ENCODE measurements around the gene VSIG10L2.

Gene VSIG10L2

GRCh38 chr11:125949271-125950177, 3.7 kb downstream of the VSIG10L2 start:
- H3K4me3 ChIP-seq (ENCODE audit: low read depth, low read length): no peak overlapping the region
- H3K4me1 ChIP-seq (ENCODE audit: control insufficient read depth, insufficient read depth, low read length): no peaks in the 10 kb centered on the region

GRCh38 chr11:125950178-125950490, 4.3 kb downstream of the VSIG10L2 start:
- Histone ChIP-seq H3K36me3 (ENCODE audit: control insufficient read depth, insufficient read depth, low read length) (no peaks in the 10 kb centered on the region), H3K27ac (ENCODE audit: low read depth, low read length) (no peak overlapping the region), H3K4me3 (ENCODE audit: low read depth, low read length) (no peak overlapping the region), H3K9ac (ENCODE audit: low read depth, low read length) (no peak overlapping the region), H3K4me1 (ENCODE audit: control insufficient read depth, insufficient read depth, low read length) (no peaks in the 10 kb centered on the region), H3K9me3 (ENCODE audit: control insufficient read depth, insufficient read depth, low read length) (no peaks in the 10 kb centered on the region), H3K27me3 (ENCODE audit: control insufficient read depth, insufficient read depth, low read length) (no peaks in the 10 kb centered on the region)

More at GRCh38 chr11:125949271-125950177, 3.7 kb downstream of the VSIG10L2 start:
- Histone ChIP-seq H3K9me3 (ENCODE audit: control insufficient read depth, insufficient read depth, low read length) (no peaks in the 10 kb centered on the region), H3K9ac (ENCODE audit: low read depth, low read length) (no peak overlapping the region), H3K27me3 (ENCODE audit: control insufficient read depth, insufficient read depth, low read length) (no peaks in the 10 kb centered on the region), H3K36me3 (ENCODE audit: control insufficient read depth, insufficient read depth, low read length) (no peaks in the 10 kb centered on the region), H3K27ac (ENCODE audit: low read depth, low read length) (no peak overlapping the region)

- Histone ChIP-seq H3K9me3 (ENCODE audit: control insufficient read depth, insufficient read depth, low read length) (no peaks in the 10 kb centered on the region), H3K9ac (ENCODE audit: low read depth, low read length) (no peak overlapping the region), H3K4me1 (ENCODE audit: control insufficient read depth, insufficient read depth, low read length) (no peaks in the 10 kb centered on the region), H3K27me3 (ENCODE audit: control insufficient read depth, insufficient read depth, low read length) (no peaks in the 10 kb centered on the region), H3K36me3 (ENCODE audit: control insufficient read depth, insufficient read depth, low read length) (peaks cover 3% of the 10 kb centered on the region; the same call in 1 of the 2 replicates), H3K4me3 (ENCODE audit: low read depth, low read length) (no peak overlapping the region), H3K27ac (ENCODE audit: low read depth, low read length) (no peak overlapping the region)
These were observed 5.1 kb downstream of the VSIG10L2 start for GRCh38 chr11:125950696-125951651.

- no peaks in the 10 kb centered on the region for H3K4me1 ChIP-seq (ENCODE audit: control insufficient read depth, insufficient read depth, low read length)
- no peak overlapping the region for H3K9ac ChIP-seq (ENCODE audit: low read depth, low read length)
- H3K27me3 ChIP-seq (ENCODE audit: control insufficient read depth, insufficient read depth, low read length): no peaks in the 10 kb centered on the region
- peaks cover 7% of the 10 kb centered on the region; the same call in 1 of the 2 replicates for H3K36me3 ChIP-seq (ENCODE audit: control insufficient read depth, insufficient read depth, low read length)
- no peak overlapping the region for H3K4me3 ChIP-seq (ENCODE audit: low read depth, low read length)
- H3K27ac ChIP-seq (ENCODE audit: low read depth, low read length): no peak overlapping the region
- H3K9me3 ChIP-seq (ENCODE audit: control insufficient read depth, insufficient read depth, low read length): no peaks in the 10 kb centered on the region
These were observed 5.9 kb downstream of the VSIG10L2 start for GRCh38 chr11:125951731-125952130.

- Histone ChIP-seq H3K9ac (ENCODE audit: low read depth, low read length) (no peak overlapping the region), H3K36me3 (ENCODE audit: control insufficient read depth, insufficient read depth, low read length) (peaks cover 7% of the 10 kb centered on the region; the same call in 1 of the 2 replicates), H3K27me3 (ENCODE audit: control insufficient read depth, insufficient read depth, low read length) (no peaks in the 10 kb centered on the region), H3K9me3 (ENCODE audit: control insufficient read depth, insufficient read depth, low read length) (no peaks in the 10 kb centered on the region), H3K4me3 (ENCODE audit: low read depth, low read length) (no peak overlapping the region), H3K27ac (ENCODE audit: low read depth, low read length) (no peak overlapping the region), H3K4me1 (ENCODE audit: control insufficient read depth, insufficient read depth, low read length) (no peaks in the 10 kb centered on the region)
These were observed 6.7 kb downstream of the VSIG10L2 start for GRCh38 chr11:125952559-125952958.

- H3K4me3 ChIP-seq (ENCODE audit: low read depth, low read length): no peak overlapping the region
- H3K9ac ChIP-seq (ENCODE audit: low read depth, low read length): no peak overlapping the region
- H3K27ac ChIP-seq (ENCODE audit: low read depth, low read length): no peak overlapping the region
- H3K27me3 ChIP-seq (ENCODE audit: control insufficient read depth, insufficient read depth, low read length): no peaks in the 10 kb centered on the region
- peaks cover 7% of the 10 kb centered on the region; the same call in 1 of the 2 replicates for H3K36me3 ChIP-seq (ENCODE audit: control insufficient read depth, insufficient read depth, low read length)
- H3K4me1 ChIP-seq (ENCODE audit: control insufficient read depth, insufficient read depth, low read length): no peaks in the 10 kb centered on the region
- H3K9me3 ChIP-seq (ENCODE audit: control insufficient read depth, insufficient read depth, low read length): no peaks in the 10 kb centered on the region
These were observed 7.1 kb downstream of the VSIG10L2 start for GRCh38 chr11:125952973-125953372.

- no peaks in the 10 kb centered on the region for H3K9me3 ChIP-seq (ENCODE audit: control insufficient read depth, insufficient read depth, low read length)
- no peak overlapping the region for H3K4me3 ChIP-seq (ENCODE audit: low read depth, low read length)
- no peaks in the 10 kb centered on the region for H3K4me1 ChIP-seq (ENCODE audit: control insufficient read depth, insufficient read depth, low read length)
- H3K27ac ChIP-seq (ENCODE audit: low read depth, low read length): no peak overlapping the region
- peaks cover 7% of the 10 kb centered on the region; the same call in 1 of the 2 replicates for H3K36me3 ChIP-seq (ENCODE audit: control insufficient read depth, insufficient read depth, low read length)
- no peak overlapping the region for H3K9ac ChIP-seq (ENCODE audit: low read depth, low read length)
- H3K27me3 ChIP-seq (ENCODE audit: control insufficient read depth, insufficient read depth, low read length): no peaks in the 10 kb centered on the region
These were observed 7.6 kb downstream of the VSIG10L2 start for GRCh38 chr11:125953401-125953935.

- no peaks in the 10 kb centered on the region for H3K9me3 ChIP-seq (ENCODE audit: control insufficient read depth, insufficient read depth, low read length)
- H3K27me3 ChIP-seq (ENCODE audit: control insufficient read depth, insufficient read depth, low read length): no peaks in the 10 kb centered on the region
- H3K36me3 ChIP-seq (ENCODE audit: control insufficient read depth, insufficient read depth, low read length): peaks cover 16% of the 10 kb centered on the region; the same call in 1 of the 2 replicates
- H3K4me3 ChIP-seq (ENCODE audit: low read depth, low read length): no peak overlapping the region
- no peak overlapping the region for H3K27ac ChIP-seq (ENCODE audit: low read depth, low read length)
- no peaks in the 10 kb centered on the region for H3K4me1 ChIP-seq (ENCODE audit: control insufficient read depth, insufficient read depth, low read length)
- no peak overlapping the region for H3K9ac ChIP-seq (ENCODE audit: low read depth, low read length)
These were observed 8.5 kb downstream of the VSIG10L2 start for GRCh38 chr11:125954123-125954944.

GRCh38 chr11:125954945-125955640, 9.2 kb downstream of the VSIG10L2 start:
- H3K27ac ChIP-seq (ENCODE audit: low read depth, low read length): no peak overlapping the region
- no peaks in the 10 kb centered on the region for H3K4me1 ChIP-seq (ENCODE audit: control insufficient read depth, insufficient read depth, low read length)
- no peak overlapping the region for H3K9ac ChIP-seq (ENCODE audit: low read depth, low read length)
- no peaks in the 10 kb centered on the region for H3K9me3 ChIP-seq (ENCODE audit: control insufficient read depth, insufficient read depth, low read length)
- H3K27me3 ChIP-seq (ENCODE audit: control insufficient read depth, insufficient read depth, low read length): no peaks in the 10 kb centered on the region
- no peak overlapping the region for H3K4me3 ChIP-seq (ENCODE audit: low read depth, low read length)
- H3K36me3 ChIP-seq (ENCODE audit: control insufficient read depth, insufficient read depth, low read length): peaks cover 22% of the 10 kb centered on the region; the same call in 1 of the 2 replicates

- H3K27ac ChIP-seq (ENCODE audit: low read depth, low read length): no peak overlapping the region
- no peaks in the 10 kb centered on the region for H3K27me3 ChIP-seq (ENCODE audit: control insufficient read depth, insufficient read depth, low read length)
- H3K4me1 ChIP-seq (ENCODE audit: control insufficient read depth, insufficient read depth, low read length): no peaks in the 10 kb centered on the region
- no peak overlapping the region for H3K4me3 ChIP-seq (ENCODE audit: low read depth, low read length)
- no peak overlapping the region for H3K9ac ChIP-seq (ENCODE audit: low read depth, low read length)
- H3K9me3 ChIP-seq (ENCODE audit: control insufficient read depth, insufficient read depth, low read length): no peaks in the 10 kb centered on the region
- H3K36me3 ChIP-seq (ENCODE audit: control insufficient read depth, insufficient read depth, low read length): peaks cover 28% of the 10 kb centered on the region; the same call in 1 of the 2 replicates
These were observed 10.0 kb downstream of the VSIG10L2 start for GRCh38 chr11:125955856-125956255.
